Activated naive CD8-positive, alpha-beta T cell treated with anti-CD3 and anti-CD28 coated beads for 36 hours (primary cell): ENCODE data around the gene PCF11. TPM values are rescaled to one million over a fixed set of nuclear protein-coding genes. Genes with fewer than 3 reads are reported as not detected.

Source experiments
- total RNA-seq, 2 experiments: library from RNA; stranded (reverse); gene quantifications; one replicate each; pipeline ENCODE4 v1.2.3, GENCODE V29; 2021

The PCF11 gene
- total RNA-seq, 2 experiments from 2014 or later, result 49.3 to 51.9 TPM

Other genes starting within 250 kb of the PCF11 start
- 10 to 100 TPM; 23.1 to 23.4 TPM for gene RAB30, start 85.2 kb upstream of the PCF11 start, total RNA-seq
- gene ANKRD42, start 36.6 kb downstream of the PCF11 start, total RNA-seq, result 1 to 10 TPM; 7.4 to 7.5 TPM
- 10 to 100 TPM; 29.0 to 32.0 TPM for gene CCDC90B, start 129.2 kb downstream of the PCF11 start, total RNA-seq